Measurements from ENCODE around the gene MAPK9. TPM values are rescaled to one million over a fixed set of nuclear protein-coding genes. Genes with fewer than 3 reads are reported as not detected.

The MAPK9 gene
- total RNA-seq, 3 donors from 2014 or later, result 37.4 to 54.1 (median 41.3) TPM

GRCh38 chr5:180284149-180284548, 7.7 kb downstream of the MAPK9 start:
- intact Hi-C loops (cut with DNase I, micrococcal nuclease), result no loop called here
- no peaks in the 10 kb centered on the region for H3K36me3 ChIP-seq (ENCODE audit: low read depth)
- ATAC-seq, result no peak
- DNase-seq, result no peak
- TF ChIP-seq CTCF (IDR thresholded peaks at IDR 0.05), result no peak
- H3K4me1 ChIP-seq (ENCODE audit: low read depth), result peaks cover 6% of the 10 kb centered on the region
- no peaks in the 10 kb centered on the region for H3K9me3 ChIP-seq
- H3K4me3 ChIP-seq, result no peak overlapping the region

- Histone ChIP-seq H3K4me1 (ENCODE audit: low read depth) (peaks cover 6% of the 10 kb centered on the region), H3K36me3 (ENCODE audit: low read depth) (no peaks in the 10 kb centered on the region), H3K4me3 (no peak overlapping the region), H3K9me3 (peaks cover 3% of the 10 kb centered on the region)
- DNase-seq (no peak), ATAC-seq (no peak)
- no peak for TF ChIP-seq CTCF (IDR thresholded peaks at IDR 0.05)
- intact Hi-C loops (cut with DNase I, micrococcal nuclease), result no loop called here
Observed at GRCh38 chr5:180283026-180283615, 8.8 kb downstream of the MAPK9 start.

GRCh38 chr5:180282281-180282680, 9.6 kb downstream of the MAPK9 start:
- Histone ChIP-seq H3K4me3 (no peak overlapping the region), H3K4me1 (ENCODE audit: low read depth) (peaks cover 6% of the 10 kb centered on the region), H3K9me3 (peaks cover 3% of the 10 kb centered on the region), H3K36me3 (ENCODE audit: low read depth) (no peaks in the 10 kb centered on the region)
- no peak for TF ChIP-seq CTCF (IDR thresholded peaks at IDR 0.05)
- ATAC-seq, result no peak
- DNase-seq, result no peak
- intact Hi-C loops (cut with DNase I, micrococcal nuclease), result no loop called here

DNA sequence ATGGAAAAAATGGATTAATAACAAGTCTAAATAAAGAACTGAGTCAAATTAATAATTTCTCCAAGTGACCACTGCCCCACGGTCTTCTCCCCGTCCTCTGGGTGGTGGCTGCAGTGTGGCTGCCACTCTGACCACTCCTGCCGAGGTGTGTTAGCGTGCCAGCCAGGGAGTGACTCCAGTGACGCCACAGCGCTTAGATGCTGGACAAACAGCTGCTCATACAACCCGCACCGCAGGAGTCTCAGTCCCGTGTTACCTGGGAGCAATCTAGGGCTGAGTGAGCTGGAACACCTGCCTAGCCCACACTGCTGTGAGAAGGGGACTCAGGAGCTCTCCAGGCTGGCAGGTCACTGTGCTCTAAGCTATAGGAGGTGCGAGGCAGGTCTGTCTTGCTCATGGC, 10.2 kb downstream of the MAPK9 start:
- Histone ChIP-seq H3K4me3 (no peak overlapping the region), H3K4me1 (ENCODE audit: low read depth) (peaks cover 1% of the 10 kb centered on the region), H3K9me3 (peaks cover 3% of the 10 kb centered on the region), H3K36me3 (ENCODE audit: low read depth) (no peaks in the 10 kb centered on the region)
- DNase-seq (no peak), ATAC-seq (no peak)
- no peak for TF ChIP-seq CTCF (IDR thresholded peaks at IDR 0.05)
- intact Hi-C loops (cut with DNase I, micrococcal nuclease), result no loop called here

GRCh38 chr5:180274695-180275094, 17.2 kb downstream of the MAPK9 start:
- DNase-seq, result no peak
- TF ChIP-seq CTCF (IDR thresholded peaks at IDR 0.05), result no peak
- Histone ChIP-seq H3K36me3 (ENCODE audit: low read depth) (no peaks in the 10 kb centered on the region), H3K4me3 (no peak overlapping the region), H3K9me3 (peaks cover 51% of the 10 kb centered on the region), H3K4me1 (ENCODE audit: low read depth) (no peaks in the 10 kb centered on the region)
- intact Hi-C loops (cut with DNase I, micrococcal nuclease), result no loop called here
- no peak for ATAC-seq

DNA sequence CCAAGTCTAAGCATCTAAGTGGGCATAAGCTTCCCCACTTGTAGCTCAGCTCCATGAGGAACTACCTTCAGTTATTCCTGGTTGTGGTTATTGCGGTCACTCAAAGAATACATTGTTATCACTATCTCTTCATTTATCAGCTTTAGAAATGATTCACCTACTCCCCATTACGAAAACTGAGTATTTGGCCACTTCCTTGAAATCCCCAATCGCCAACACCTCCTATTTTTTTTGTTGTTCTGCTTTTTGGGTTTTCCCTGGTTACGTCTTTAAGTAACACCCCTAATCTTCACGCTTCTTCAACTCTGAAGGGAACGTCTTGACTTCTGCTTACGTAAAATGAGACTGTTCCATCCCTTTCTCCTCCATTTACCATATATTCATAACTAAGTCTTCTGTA, 20.7 kb downstream of the MAPK9 start:
- Histone ChIP-seq H3K4me1 (ENCODE audit: low read depth) (no peaks in the 10 kb centered on the region), H3K4me3 (no peak overlapping the region), H3K9me3 (peaks cover 80% of the 10 kb centered on the region), H3K36me3 (ENCODE audit: low read depth) (no peaks in the 10 kb centered on the region)
- intact Hi-C loops (cut with DNase I, micrococcal nuclease), result no loop called here
- no peak for TF ChIP-seq CTCF (IDR thresholded peaks at IDR 0.05)
- DNase-seq (no peak), ATAC-seq (no peak)
